ENCODE measurements around the gene IL22RA2.

- TF ChIP-seq CTCF (IDR thresholded peaks at IDR 0.05; ENCODE audit: low read depth, low read length, missing input control): no peak
- TF ChIP-seq EGR1 (IDR thresholded peaks at IDR 0.05; ENCODE audit: low read depth in 2 of 2): no peak
- TF ChIP-seq GABPA (IDR thresholded peaks at IDR 0.05 in 1 of 2, conservative IDR thresholded peaks at IDR 0.05 in 1 of 2): no peak
- no peak for TF ChIP-seq RAD21 (IDR thresholded peaks at IDR 0.05)
- TF ChIP-seq HNF4G (IDR thresholded peaks at IDR 0.05): no peak
- TF ChIP-seq ATF3 (IDR thresholded peaks at IDR 0.05): no peak
- TF ChIP-seq SP1 (IDR thresholded peaks at IDR 0.05): no peak
- TF ChIP-seq YY1 (IDR thresholded peaks at IDR 0.05): no peak
- TF ChIP-seq TAF1 (conservative IDR thresholded peaks at IDR 0.05): no peak
- no peak for TF ChIP-seq MAX (IDR thresholded peaks at IDR 0.05)
- TF ChIP-seq HNF4A (conservative IDR thresholded peaks at IDR 0.05): no peak
- TF ChIP-seq REST (IDR thresholded peaks at IDR 0.05): no peak
- no peak for TF ChIP-seq JUND (IDR thresholded peaks at IDR 0.05)
These were observed 33.1 kb upstream of the IL22RA2 start for GRCh38 chr6:137206577-137206976.
